Measurements from ENCODE around the gene DGKQ. TPM values are rescaled to one million over a fixed set of nuclear protein-coding genes. Genes with fewer than 3 reads are reported as not detected.

Gene DGKQ
- total and polyA plus RNA-seq, 2 of the 8 experiments (the other 6 are each of a cell fraction or from before 2014, with no cell fraction given): 7.3 to 9.7 TPM

- TF ChIP-seq HDAC6 (IDR thresholded peaks at IDR 0.05; ENCODE audit: low read depth, low read length) (no peak), SAP30 (IDR thresholded peaks at IDR 0.05; ENCODE audit: insufficient read depth, insufficient replicate concordance, low read length) (no peak), MAFK (IDR thresholded peaks at IDR 0.05; ENCODE audit: low read depth, low read length) (no peak), CEBPB (IDR thresholded peaks at IDR 0.05; ENCODE audit: low read depth, low read length) (no peak), ZNF274 (IDR thresholded peaks at IDR 0.05; ENCODE audit: borderline replicate concordance, extremely low read depth, low read length) (no peak), RXRA (IDR thresholded peaks at IDR 0.05; ENCODE audit: insufficient read depth, low read depth, low read length) (no peak), SUZ12 (IDR thresholded peaks at IDR 0.05; ENCODE audit: low read length) (no peak), JUND (IDR thresholded peaks at IDR 0.05; ENCODE audit: low read length) (no peak)
Measured at GRCh38 chr4:952881-953573, 20.3 kb downstream of the DGKQ start (continued).

Measured in H1 (cell line).